Psoas muscle (tissue), 8 donors: ENCODE measurements around the gene NOTCH3. TPM values are rescaled to one million over a fixed set of nuclear protein-coding genes. Genes with fewer than 3 reads are reported as not detected.
A peak's percentile ranks its signal among the peaks of the same experiment; 100 is the strongest.

ENCODE experiments used
- ATAC-seq, 4 donors: fragments of 200-7000 bp; cut with Tn5 transposase; one replicate each; pipeline ENCODE4 v1.9.1; 2020; ENCODE audit warnings: moderate library complexity in 3 of 4, mild to moderate bottlenecking in 2 of 4
- DNase-seq, 2 donors: peaks; one replicate each; pipeline ENCODE4 v3.0.0-alpha.2; 2020
- H3K27ac ChIP-seq: fragments of 200-600 bp; one replicate; pipeline ENCODE4 v1.8.0; 2022
- H3K27me3 ChIP-seq, 3 donors: fragments of 200-600 bp in 1 of 3; one replicate each; pipeline versions ENCODE4 v1.6.1 to v1.8.0; 2013 to 2022; ENCODE audit warnings: low read length in 2 of 3, mild to moderate bottlenecking in 2 of 3, moderate library complexity in 1 of 3; ENCODE audit not compliant: insufficient read depth in 3 of 3
- H3K36me3 ChIP-seq, 2 donors: fragments of 200-600 bp in 1 of 2; one replicate each; pipeline versions ENCODE4 v1.6.1 to v1.8.0; 2013 to 2022; ENCODE audit warnings: low read depth in 1 of 2, mild to moderate bottlenecking in 1 of 2, moderate library complexity in 1 of 2; ENCODE audit not compliant: insufficient read depth in 1 of 2
- H3K4me1 ChIP-seq: fragments of 200-600 bp; one replicate; pipeline ENCODE4 v1.8.0; 2022
- H3K4me3 ChIP-seq: fragments of 200-600 bp; one replicate; pipeline ENCODE4 v1.8.0; 2022; ENCODE audit warnings: mild to moderate bottlenecking
- H3K9me3 ChIP-seq: fragments of 200-600 bp; one replicate; pipeline ENCODE4 v1.8.0; 2022
- WGBS, 3 donors: extraction: QIAGEN DNeasy Blood & Tissue Kit; methylation state at CpG; one replicate each; pipeline versions ENCODE4 v1.1.6 to v1.1.7; 2013; 5-methylcytosine and 5-hydroxymethylcytosine counted together
- intact Hi-C, 2 donors: fragments of 100-400 bp; cut with DNase I; formaldehyde crosslinking; loops; one replicate each; pipeline versions ENCODE4 v1.11.0 to v1.14.2; 2022
- polyA plus RNA-seq, 3 donors: library from polyadenylated mRNA; stranded (reverse); fragments of 200-250 nt; gene quantifications; one replicate each; pipeline ENCODE4 v1.2.3, GENCODE V29; 2013
- total RNA-seq, 4 donors: library from RNA; stranded (reverse); fragmentation: NEBNext Ultra II Directional in 2 of 4; extraction: Animal tissue kit (Norgen Biotek cat#: 25700) in 2 of 4; gene quantifications; one replicate each; pipeline versions ENCODE4 v1.2.1 to v1.2.4, GENCODE V29; 2021 to 2023
- TF ChIP-seq, protein P1 (sequence below): fragments of 200-600 bp; IDR thresholded peaks from one replicate; pipeline ENCODE4 v1.8.0; 2022; ENCODE audit warnings: antibody characterized with exemption
- donor health status: healthy with polysubstance abuse.
- donor health status: DM: no; HTN: no; CAD: no; lungs with moderate emphysema.
- donor health status: Bipolar disorder and iron deficiency.
- donor health status: healthy.
- donor health status: DM: yes; HTN: yes; CAD: no.
- donor health status: DM: no; HTN: no; CAD: no.
- donor health status: DM: no; HTN: no; CAD: no.
- donor health status: DM: yes; HTN: yes; CAD: no.

Gene NOTCH3
- total and polyA plus RNA-seq, 7 donors, result 8.2 to 80.8 (median 29.4) TPM

DNA sequence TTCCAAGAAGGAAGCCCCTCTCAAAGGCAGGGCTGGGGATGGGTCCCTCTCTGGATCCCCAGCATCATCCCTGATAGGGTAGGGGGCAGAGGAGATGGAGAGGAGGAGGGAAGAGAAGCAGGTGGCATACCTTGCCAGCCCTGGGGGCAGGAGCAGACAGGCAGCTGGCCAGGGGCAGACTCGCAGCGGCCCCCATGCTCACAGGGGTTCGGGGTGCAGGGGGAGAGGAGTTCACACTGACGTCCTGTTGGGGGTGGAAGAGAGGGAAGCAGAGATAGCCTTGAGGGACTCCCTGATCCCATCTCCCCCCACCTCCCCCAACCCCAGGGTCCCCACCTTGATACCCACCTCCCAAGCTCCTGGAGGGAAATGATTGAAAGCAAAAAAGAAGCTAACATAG lies 16.0 kb downstream of the NOTCH3 start:
- TF ChIP-seq, protein P1, sequence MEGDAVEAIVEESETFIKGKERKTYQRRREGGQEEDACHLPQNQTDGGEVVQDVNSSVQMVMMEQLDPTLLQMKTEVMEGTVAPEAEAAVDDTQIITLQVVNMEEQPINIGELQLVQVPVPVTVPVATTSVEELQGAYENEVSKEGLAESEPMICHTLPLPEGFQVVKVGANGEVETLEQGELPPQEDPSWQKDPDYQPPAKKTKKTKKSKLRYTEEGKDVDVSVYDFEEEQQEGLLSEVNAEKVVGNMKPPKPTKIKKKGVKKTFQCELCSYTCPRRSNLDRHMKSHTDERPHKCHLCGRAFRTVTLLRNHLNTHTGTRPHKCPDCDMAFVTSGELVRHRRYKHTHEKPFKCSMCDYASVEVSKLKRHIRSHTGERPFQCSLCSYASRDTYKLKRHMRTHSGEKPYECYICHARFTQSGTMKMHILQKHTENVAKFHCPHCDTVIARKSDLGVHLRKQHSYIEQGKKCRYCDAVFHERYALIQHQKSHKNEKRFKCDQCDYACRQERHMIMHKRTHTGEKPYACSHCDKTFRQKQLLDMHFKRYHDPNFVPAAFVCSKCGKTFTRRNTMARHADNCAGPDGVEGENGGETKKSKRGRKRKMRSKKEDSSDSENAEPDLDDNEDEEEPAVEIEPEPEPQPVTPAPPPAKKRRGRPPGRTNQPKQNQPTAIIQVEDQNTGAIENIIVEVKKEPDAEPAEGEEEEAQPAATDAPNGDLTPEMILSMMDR, result no peak
- Histone ChIP-seq H3K4me3 (no peak overlapping the region), H3K36me3 (peaks cover 0 to 5% of the 10 kb centered on the region in 2 donors), H3K9me3 (no peaks in the 10 kb centered on the region), H3K27me3 (peaks cover 0 to 2% (median 0%) of the 10 kb centered on the region in 3 donors), H3K27ac (no peak overlapping the region), H3K4me1 (no peaks in the 10 kb centered on the region)
- DNase-seq, result no peak
- 71 to 88% (median 80%) methylated on average over 4 of the region's 4 CpGs for WGBS, 3 donors
- intact Hi-C loops, result no loop called here
- ATAC-seq, result no peak

DNA sequence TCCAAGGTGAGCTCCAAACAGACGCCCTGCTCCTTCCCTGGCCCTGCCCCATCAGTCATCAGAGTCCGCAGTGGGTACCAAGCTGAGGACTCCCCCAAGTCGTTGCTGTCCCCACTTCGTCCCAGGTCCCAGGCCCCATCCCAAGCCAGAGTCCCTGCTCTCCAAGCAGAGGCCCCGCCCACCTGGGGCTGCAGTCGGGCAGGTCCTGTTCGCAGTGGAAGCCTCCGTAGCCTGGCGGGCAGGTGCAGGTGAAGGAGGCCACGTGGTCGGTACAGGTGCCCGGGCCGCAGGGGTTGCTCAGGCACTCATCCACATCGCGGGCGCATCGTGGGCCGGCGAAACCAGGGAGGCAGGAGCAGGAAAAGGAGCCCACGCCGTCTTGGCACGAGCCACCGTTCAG lies 19.4 kb downstream of the NOTCH3 start:
- H3K9me3 ChIP-seq, result no peaks in the 10 kb centered on the region
- ATAC-seq (no peak), DNase-seq (no peak)
- H3K4me1 ChIP-seq, result peaks cover 3% of the 10 kb centered on the region
- H3K27me3 ChIP-seq, result peaks cover 0 to 18% (median 5%) of the 10 kb centered on the region in 3 donors
- intact Hi-C loops, result no loop called here
- H3K36me3 ChIP-seq, result peaks cover 0 to 5% of the 10 kb centered on the region in 2 donors
- no peak overlapping the region for H3K27ac ChIP-seq
- H3K4me3 ChIP-seq, result no peak overlapping the region
- WGBS, 3 donors, result 77 to 87% (median 77%) methylated on average over 23 of the region's 23 CpGs
- TF ChIP-seq, protein P1, result no peak

DNA sequence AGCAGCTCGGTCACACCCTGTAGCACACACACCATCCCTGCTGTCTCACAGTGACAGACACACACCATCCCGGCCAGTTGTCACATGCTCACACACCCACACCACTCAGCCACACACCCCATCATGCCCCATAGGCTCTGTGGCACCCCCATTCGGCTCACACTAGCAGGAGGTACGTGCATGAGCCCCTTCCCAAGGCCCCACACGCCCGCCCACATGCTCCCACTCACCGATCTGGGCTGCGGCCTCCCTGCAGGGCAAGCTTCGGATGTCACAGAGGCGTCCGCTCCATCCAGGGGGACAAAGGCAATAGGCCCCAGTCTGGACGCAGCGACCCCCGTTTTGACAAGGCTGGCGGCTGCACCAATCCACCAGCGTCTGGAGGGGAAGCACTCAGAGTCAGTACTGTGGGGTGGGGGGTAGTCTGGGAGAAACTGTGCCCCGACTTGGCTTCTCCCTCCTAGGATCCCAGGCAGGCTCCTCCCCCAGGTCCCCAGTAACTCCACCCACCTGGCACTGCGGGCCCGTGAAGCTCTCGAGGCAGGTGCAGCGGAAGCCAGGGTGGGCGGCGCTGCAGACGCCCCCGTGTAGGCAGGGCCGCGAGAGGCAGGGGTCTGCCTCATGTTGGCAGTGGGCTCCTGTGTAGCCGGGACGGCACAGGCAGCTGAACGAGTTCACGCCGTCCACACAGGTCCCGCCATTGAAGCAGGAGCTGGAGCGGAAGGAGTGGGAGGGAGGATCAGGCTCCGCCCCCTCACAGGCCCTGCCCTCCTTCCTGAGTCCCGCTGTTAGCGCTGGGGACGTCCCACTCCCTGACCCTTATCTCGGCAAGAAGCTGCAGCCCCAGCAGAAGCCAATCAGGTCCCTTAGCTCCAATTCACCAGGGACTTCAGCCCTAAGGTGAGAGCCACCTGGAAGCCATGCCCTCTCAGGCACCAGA lies 20.1 kb downstream of the NOTCH3 start:
- Histone ChIP-seq H3K36me3 (peaks cover 0 to 9% of the 10 kb centered on the region in 2 donors), H3K27me3 (peaks cover 0 to 18% (median 5%) of the 10 kb centered on the region in 3 donors), H3K27ac (no peak overlapping the region), H3K9me3 (no peaks in the 10 kb centered on the region), H3K4me1 (peaks cover 3% of the 10 kb centered on the region), H3K4me3 (no peak overlapping the region)
- 63 to 65% (median 63%) methylated on average over 38 to 39 of the region's 39 CpGs for WGBS, 3 donors
- DNase-seq, result peak in 1 of 2 donors; percentile 56
- TF ChIP-seq, protein P1, result no peak
- intact Hi-C loops, result no loop called here
- no peak for ATAC-seq

DNA sequence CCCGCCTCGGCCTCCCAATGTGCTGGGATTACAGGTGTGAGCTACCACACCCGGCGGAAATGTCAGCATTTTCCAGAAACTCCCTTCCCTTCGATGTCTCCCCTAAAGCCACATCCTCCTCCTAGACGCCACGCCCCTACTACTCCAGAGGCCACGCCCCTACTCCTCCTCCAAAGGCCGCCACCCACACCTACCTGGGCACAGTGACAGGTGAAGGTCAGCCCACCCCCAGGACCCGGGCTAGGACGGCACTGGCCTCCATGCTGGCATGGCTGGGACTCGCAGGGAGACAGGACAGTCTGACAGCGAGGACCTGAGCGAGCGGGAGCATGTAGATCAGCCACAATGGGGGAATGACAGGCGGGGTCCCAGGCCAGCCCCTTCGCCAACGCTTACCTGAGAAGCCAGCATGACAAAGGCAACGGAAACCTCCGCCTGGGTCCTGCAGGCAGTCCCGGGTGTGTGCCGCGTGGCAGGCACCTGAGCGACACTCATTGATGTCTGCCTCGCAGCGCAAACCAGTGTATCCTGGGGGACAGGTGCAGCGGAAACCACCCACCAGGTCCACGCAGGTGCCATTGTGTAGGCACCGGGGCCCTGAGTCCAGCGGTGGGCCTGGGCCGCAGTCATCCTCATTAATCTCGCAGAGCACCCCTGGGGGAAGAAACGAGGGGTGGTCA lies 22.0 kb downstream of the NOTCH3 start:
- TF ChIP-seq, protein P1, result no peak
- no peak for DNase-seq
- no peak overlapping the region for H3K4me3 ChIP-seq
- H3K27ac ChIP-seq, result no peak overlapping the region
- no peak for ATAC-seq
- H3K36me3 ChIP-seq, result peaks cover 0 to 9% of the 10 kb centered on the region in 2 donors
- H3K9me3 ChIP-seq, result no peaks in the 10 kb centered on the region
- 84 to 86% (median 86%) methylated on average over 33 of the region's 33 CpGs for WGBS, 3 donors
- H3K27me3 ChIP-seq, result peaks cover 0 to 18% (median 5%) of the 10 kb centered on the region in 3 donors
- peaks cover 3% of the 10 kb centered on the region for H3K4me1 ChIP-seq
- intact Hi-C loops, result loop anchor here (2.0 to 10.0 kb wide), 5 partner anchors 72 to 276 kb away; partner anchors contain the start of gene AKAP8 (in 1 of the 2)
